Left ventricle myocardium inferior (tissue), 1 donor: ENCODE results near the gene FANCL. TPM values are rescaled to one million over a fixed set of nuclear protein-coding genes. Genes with fewer than 3 reads are reported as not detected.
"Not testable (repeated sequence)": the region's sequence is repeated elsewhere in the genome, so short reads cannot be mapped to it uniquely, and the experiment has no call there.

Experiments used
- DNase-seq: peaks from one replicate; pipeline ENCODE4 v3.0.0-alpha.2; 2020
- H3K27ac ChIP-seq: fragments of 200-600 bp; replicated peaks from 2 replicates; pipeline ENCODE4 v1.8.0; 2021
- H3K27me3 ChIP-seq: fragments of 200-600 bp; 2 replicates; pipeline ENCODE4 v1.8.0; 2021; ENCODE audit warnings: low read depth
- H3K36me3 ChIP-seq: fragments of 200-600 bp; 2 replicates; pipeline ENCODE4 v1.8.0; 2021
- H3K4me1 ChIP-seq: fragments of 200-600 bp; 2 replicates; pipeline ENCODE4 v1.8.0; 2021
- H3K4me3 ChIP-seq: fragments of 200-600 bp; 2 replicates; pipeline ENCODE4 v1.8.0; 2021; ENCODE audit warnings: mild to moderate bottlenecking, moderate library complexity
- H3K9me3 ChIP-seq: fragments of 200-600 bp; replicated peaks from 2 replicates; pipeline ENCODE4 v1.8.0; 2021
- CTCF ChIP-seq: fragments of 200-600 bp; IDR thresholded peaks from 2 replicates; pipeline ENCODE4 v1.8.0; 2021; ENCODE audit warnings: antibody characterized with exemption, mild to moderate bottlenecking, borderline replicate concordance
- intact Hi-C: fragments of 100-400 bp; cut with micrococcal nuclease; formaldehyde crosslinking; loops from one replicate; pipeline ENCODE4 v1.11.0; 2022
- long read RNA-seq: library from polyadenylated mRNA; unstranded; transcript quantifications from one replicate; pipeline ENCODE4 v2.0.0, GENCODE V29; 2021
- total RNA-seq: library from RNA; stranded (reverse); fragmentation: NEBNext Ultra II Directional; extraction: Animal tissue kit (Norgen Biotek cat#: 25700); gene quantifications from one replicate; pipeline ENCODE4 v1.2.1, GENCODE V29; 2021
- donor health status: DM: no; HTN: yes; CAD: no; lungs with severe emphysema.

The FANCL gene
- total RNA-seq, result 12.0 TPM
- long read RNA-seq, transcript FANCL-201 (14 exons, 1,683 nt), result major isoform, 7 of 9 reads
- long read RNA-seq, partial matches to known transcripts, result 0 of 9 reads
- long read RNA-seq, other reads (novel, unspliced or antisense), result 1 of 9 reads

GRCh38 chr2:58240670-58241545, at the start of gene FANCL:
Gene FANCL, minus strand, starts transcription at chr2:58241325. Its CDS starts 12 bp downstream, at chr2:58241313.
- intact Hi-C loops, result no loop called here
- TF ChIP-seq CTCF, result no peak
- H3K27ac ChIP-seq, result peak within 1 kb of the TSS; percentile 86
- DNase-seq, result peak; percentile 89
- H3K36me3 ChIP-seq, result no peaks in the 10 kb centered on the region
- peaks cover 28% of the 10 kb centered on the region for H3K4me1 ChIP-seq
- H3K27me3 ChIP-seq, result no peaks in the 10 kb centered on the region
- peak within 1 kb of the TSS; percentile 89 for H3K4me3 ChIP-seq
- no peaks in the 10 kb centered on the region for H3K9me3 ChIP-seq

- H3K4me3 ChIP-seq, result no peak overlapping the region
- DNase-seq, result no peak
- no peaks in the 10 kb centered on the region for H3K4me1 ChIP-seq
- no peaks in the 10 kb centered on the region for H3K27me3 ChIP-seq
- no peaks in the 10 kb centered on the region for H3K36me3 ChIP-seq
- no peak overlapping the region for H3K27ac ChIP-seq
- H3K9me3 ChIP-seq, result no peaks in the 10 kb centered on the region
- TF ChIP-seq CTCF, result no peak
- intact Hi-C loops, result no loop called here
These were observed 47.9 kb upstream of the FANCL start for GRCh38 chr2:58289029-58289428.

DNA sequence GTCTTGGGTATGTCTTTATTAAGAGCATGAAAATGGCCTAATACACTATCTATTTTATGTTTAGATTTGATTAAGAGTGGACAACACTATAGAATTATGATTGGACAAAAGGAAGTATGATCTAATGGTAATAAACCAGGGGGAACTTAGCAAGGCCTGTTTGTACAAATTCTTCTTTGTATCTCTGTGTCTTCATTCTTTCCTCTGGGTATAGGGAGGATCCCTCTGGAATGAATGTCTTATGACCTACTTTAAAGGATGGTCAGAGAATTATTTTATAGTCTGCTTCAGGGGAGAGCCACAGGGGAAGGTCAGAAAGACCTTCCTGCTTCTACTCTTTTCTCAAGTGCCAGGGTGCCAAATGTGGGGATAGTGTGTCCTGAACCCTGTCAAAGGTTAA, 42.8 kb upstream of the FANCL start:
- intact Hi-C loops, result no loop called here
- H3K27me3 ChIP-seq, result no peaks in the 10 kb centered on the region
- H3K4me1 ChIP-seq, result no peaks in the 10 kb centered on the region
- no peaks in the 10 kb centered on the region for H3K9me3 ChIP-seq
- no peak overlapping the region for H3K27ac ChIP-seq
- H3K36me3 ChIP-seq, result no peaks in the 10 kb centered on the region
- no peak for TF ChIP-seq CTCF
- DNase-seq, result no peak
- no peak overlapping the region for H3K4me3 ChIP-seq

GRCh38 chr2:58275144-58275543, 34.0 kb upstream of the FANCL start:
- intact Hi-C loops, H3K9me3 ChIP-seq, DNase-seq, H3K36me3 ChIP-seq, H3K27me3 ChIP-seq, H3K4me3 ChIP-seq, H3K4me1 ChIP-seq, H3K27ac ChIP-seq: not testable (repeated sequence)

DNA sequence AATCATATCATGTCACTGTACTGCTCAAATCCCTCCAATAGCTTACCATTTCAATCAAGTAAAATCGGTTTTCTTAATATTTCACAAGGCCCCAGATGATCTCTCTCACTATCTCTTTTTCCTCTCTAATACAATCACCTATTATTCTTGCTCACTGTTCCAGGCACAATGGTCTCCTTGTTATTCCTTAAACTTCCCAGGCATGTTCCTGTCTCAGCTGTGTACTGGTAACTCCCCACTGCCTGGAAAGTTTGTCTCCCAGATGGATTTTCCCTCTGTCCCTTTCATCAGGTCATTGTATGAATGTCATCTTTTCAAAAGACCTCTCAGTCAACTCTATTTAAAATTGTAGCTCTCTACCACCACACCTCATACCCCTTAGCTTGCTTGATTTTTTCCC, 30.7 kb upstream of the FANCL start:
- no peaks in the 10 kb centered on the region for H3K4me1 ChIP-seq
- TF ChIP-seq CTCF, result no peak
- no peak overlapping the region for H3K27ac ChIP-seq
- no peak for DNase-seq
- intact Hi-C loops, result no loop called here
- no peaks in the 10 kb centered on the region for H3K27me3 ChIP-seq
- no peaks in the 10 kb centered on the region for H3K36me3 ChIP-seq
- H3K9me3 ChIP-seq, result no peaks in the 10 kb centered on the region
- no peak overlapping the region for H3K4me3 ChIP-seq

GRCh38 chr2:58268685-58269084, 27.6 kb upstream of the FANCL start:
- no peaks in the 10 kb centered on the region for H3K9me3 ChIP-seq
- intact Hi-C loops, result no loop called here
- no peak for DNase-seq
- no peaks in the 10 kb centered on the region for H3K27me3 ChIP-seq
- no peak overlapping the region for H3K4me3 ChIP-seq
- H3K36me3 ChIP-seq, result no peaks in the 10 kb centered on the region
- TF ChIP-seq CTCF, result no peak
- H3K27ac ChIP-seq, result no peak overlapping the region
- H3K4me1 ChIP-seq, result no peaks in the 10 kb centered on the region
